ENCODE results near the gene RBM47.

Gene RBM47

GRCh38 chr4:40458109-40458508, 171.6 kb downstream of the RBM47 start:
- Histone ChIP-seq H3K36me3 (ENCODE audit: control insufficient read depth in 2 of 2, insufficient read depth in 1 of 2, low read length in 2 of 2) (no peaks in the 10 kb centered on the region), H3K4me3 (ENCODE audit: low read depth, low read length) (no peak overlapping the region), H3K27ac (ENCODE audit: extremely low read depth, low read depth, low read length) (no peak overlapping the region), H3K9me3 (ENCODE audit: control insufficient read depth, insufficient read depth, low read depth, low read length) (no peaks in the 10 kb centered on the region), H3K4me1 (ENCODE audit: control insufficient read depth, insufficient read depth, low read length) (no peaks in the 10 kb centered on the region)
- no peak for TF ChIP-seq ATF2 (tag by site-specific recombination; IDR thresholded peaks at IDR 0.05; ENCODE audit: low read depth)
- TF ChIP-seq ZNF19 (tag by site-specific recombination; IDR thresholded peaks at IDR 0.05; ENCODE audit: low read depth): no peak
- no peak for TF ChIP-seq ZNF670 (tag by site-specific recombination; IDR thresholded peaks at IDR 0.05; ENCODE audit: low read depth)
- no peak for TF ChIP-seq GLIS2 (tag by site-specific recombination; IDR thresholded peaks at IDR 0.05)
- no peak for TF ChIP-seq ZNF621 (tag by site-specific recombination; IDR thresholded peaks at IDR 0.05)
- no peak for TF ChIP-seq ZBTB8A (tag by site-specific recombination; IDR thresholded peaks at IDR 0.05)
- no peak for TF ChIP-seq PBX3 (CRISPR knock-in tag; IDR thresholded peaks at IDR 0.05)
- TF ChIP-seq WT1 (tag by site-specific recombination; IDR thresholded peaks at IDR 0.05): no peak
- no peak for TF ChIP-seq ZNF274 (IDR thresholded peaks at IDR 0.05; ENCODE audit: low read length)
- no peak for TF ChIP-seq ZNF274 (tag by site-specific recombination; IDR thresholded peaks at IDR 0.05; ENCODE audit: borderline replicate concordance)
- TF ChIP-seq REPIN1 (tag by site-specific recombination; IDR thresholded peaks at IDR 0.05; ENCODE audit: low read depth): no peak
- no peak for TF ChIP-seq ZNF514 (tag by site-specific recombination; IDR thresholded peaks at IDR 0.05)
- no peak for TF ChIP-seq ZBTB6 (tag by site-specific recombination; IDR thresholded peaks at IDR 0.05)
- TF ChIP-seq ZNF138 (tag by site-specific recombination; IDR thresholded peaks at IDR 0.05; ENCODE audit: borderline replicate concordance): no peak
- TF ChIP-seq ZNF776 (tag by site-specific recombination; IDR thresholded peaks at IDR 0.05; ENCODE audit: borderline replicate concordance): no peak
- no peak for TF ChIP-seq BCL11B (tag by site-specific recombination; IDR thresholded peaks at IDR 0.05; ENCODE audit: low read depth)
- ChIA-PET POLR2A (no interaction called here), CTCF (no interaction called here)

- Histone ChIP-seq H3K9me3 (ENCODE audit: control insufficient read depth, insufficient read depth, low read depth, low read length) (no peaks in the 10 kb centered on the region), H3K4me1 (ENCODE audit: control insufficient read depth, insufficient read depth, low read length) (no peaks in the 10 kb centered on the region), H3K4me3 (ENCODE audit: low read depth, low read length) (no peak overlapping the region), H3K27ac (ENCODE audit: extremely low read depth, low read depth, low read length) (no peak overlapping the region), H3K36me3 (ENCODE audit: control insufficient read depth in 2 of 2, insufficient read depth in 1 of 2, low read length in 2 of 2) (no peaks in the 10 kb centered on the region)
- POLR2A ChIA-PET: no interaction called here
- TF ChIP-seq SCRT2 (tag by site-specific recombination; IDR thresholded peaks at IDR 0.05): no peak
- no peak for TF ChIP-seq SALL2 (tag by site-specific recombination; IDR thresholded peaks at IDR 0.05; ENCODE audit: borderline replicate concordance)
- no peak for TF ChIP-seq ZNF529 (tag by site-specific recombination; IDR thresholded peaks at IDR 0.05; ENCODE audit: insufficient replicate concordance)
- TF ChIP-seq ZNF404 (tag by site-specific recombination; IDR thresholded peaks at IDR 0.05): no peak
- no peak for TF ChIP-seq ZSCAN16 (tag by site-specific recombination; IDR thresholded peaks at IDR 0.05)
- no peak for TF ChIP-seq ZNF16 (tag by site-specific recombination; IDR thresholded peaks at IDR 0.05; ENCODE audit: low read depth)
- TF ChIP-seq ZFHX2 (tag by site-specific recombination; conservative IDR thresholded peaks at IDR 0.05): peak; percentile 48
- TF ChIP-seq ZNF138 (tag by site-specific recombination; IDR thresholded peaks at IDR 0.05; ENCODE audit: borderline replicate concordance): no peak
- TF ChIP-seq ZNF777 (tag by site-specific recombination; IDR thresholded peaks at IDR 0.05; ENCODE audit: borderline replicate concordance): no peak
- CTCF ChIA-PET: no interaction called here
Measured at GRCh38 chr4:40455340-40455902, 174.2 kb downstream of the RBM47 start.
